GM12865 (cell line): ENCODE results near the gene HEBP2.

Experiments
- DNase-seq: peaks from one replicate; pipeline ENCODE4 v3.0.0; 2010; ENCODE audit warnings: low read depth
- H3K4me3 ChIP-seq: 2 replicates; pipeline ENCODE4 v1.5.1; 2011; ENCODE audit warnings: mild to moderate bottlenecking, low read depth, low read length, control low read depth
- CTCF ChIP-seq: IDR thresholded peaks from 2 replicates; pipeline ENCODE4 v1.5.1; 2011; ENCODE audit warnings: low read length, control low read depth, low read depth, inconsistent platforms; ENCODE audit not compliant: insufficient read depth; ENCODE audit errors: missing control alignments

HEBP2 gene

GRCh38 chr6:138430361-138431145 lies 26.5 kb downstream of the HEBP2 start:
- no peak for TF ChIP-seq CTCF
- DNase-seq, result no peak
- no peak overlapping the region for H3K4me3 ChIP-seq

GRCh38 chr6:138431256-138432062 lies 27.4 kb downstream of the HEBP2 start:
- no peak for DNase-seq
- H3K4me3 ChIP-seq, result no peak overlapping the region
- TF ChIP-seq CTCF, result no peak

- DNase-seq, result no peak
- no peak for TF ChIP-seq CTCF
- H3K4me3 ChIP-seq, result no peak overlapping the region
Measured at GRCh38 chr6:138432063-138432356, 28.0 kb downstream of the HEBP2 start.

- no peak for TF ChIP-seq CTCF
- H3K4me3 ChIP-seq, result no peak overlapping the region
- no peak for DNase-seq
Measured at GRCh38 chr6:138434096-138434495, 30.1 kb downstream of the HEBP2 start.

- no peak for DNase-seq
- H3K4me3 ChIP-seq, result no peak overlapping the region
- TF ChIP-seq CTCF, result no peak
Measured at GRCh38 chr6:138434925-138435324, 30.9 kb downstream of the HEBP2 start.

GRCh38 chr6:138439546-138439945 lies 35.5 kb downstream of the HEBP2 start:
- no peak for TF ChIP-seq CTCF
- DNase-seq, result no peak
- H3K4me3 ChIP-seq, result no peak overlapping the region
